Activated naive CD4-positive, alpha-beta T cell treated with anti-CD3 and anti-CD28 coated beads for 36 hours (primary cell): ENCODE data around the gene APOB. TPM values are rescaled to one million over a fixed set of nuclear protein-coding genes. Genes with fewer than 3 reads are reported as not detected.

Experiments used
- CTCF ChIA-PET: fragments of 350-600 bp; sonication (Branson Sonifier 250); formaldehyde crosslinking; loops from one replicate; lab custom pipeline; 2021; ENCODE audit warnings: antibody characterized with exemption; lab: Charles Lee
- DNase-seq: peaks from one replicate; pipeline ENCODE4 v3.0.0-alpha.2; 2020
- H3K27ac Mint-ChIP-seq: one replicate; pipeline ENCODE4 v1.8.0; 2021; ENCODE audit warnings: mild to moderate bottlenecking, mixed read lengths
- H3K27me3 Mint-ChIP-seq: one replicate; pipeline ENCODE4 v1.8.0; 2021; ENCODE audit warnings: low read depth, mixed read lengths
- H3K36me3 Mint-ChIP-seq: one replicate; pipeline ENCODE4 v1.8.0; 2021; ENCODE audit warnings: low read depth, mixed read lengths
- H3K4me1 Mint-ChIP-seq: one replicate; pipeline ENCODE4 v1.8.0; 2021; ENCODE audit warnings: low read depth, mixed read lengths
- H3K4me3 Mint-ChIP-seq: one replicate; pipeline ENCODE4 v1.8.0; 2021; ENCODE audit warnings: mild to moderate bottlenecking, moderate library complexity, mixed read lengths
- H3K9me3 Mint-ChIP-seq: one replicate; pipeline ENCODE4 v1.8.0; 2021; ENCODE audit warnings: mixed read lengths
- intact Hi-C: fragments of 100-400 bp; cut with micrococcal nuclease; formaldehyde crosslinking; loops from one replicate; pipeline ENCODE4 v1.15.1; 2023
- total RNA-seq, 2 experiments: library from RNA; stranded (reverse); gene quantifications; one replicate each; pipeline ENCODE4 v1.2.3, GENCODE V29; 2021

The APOB gene
- total RNA-seq: not detected

- CTCF ChIA-PET: interaction anchor here (0.6 to 1.9 kb wide), 4 partner anchors 73 to 410 kb away, joined by 3 to 13 read pairs (median 5); no protein-coding TSS in a partner anchor
- no peak for DNase-seq
- intact Hi-C loops: loop anchor here (1.0 to 10.0 kb wide), 3 partner anchors 74 to 379 kb away; partner anchors contain the start of gene GDF7
Measured at GRCh38 chr2:21043744-21044532, at the start of gene APOB. Gene APOB (minus strand): TSS chr2:21044073. CDS start chr2:21043945, 128 bp downstream.

DNA sequence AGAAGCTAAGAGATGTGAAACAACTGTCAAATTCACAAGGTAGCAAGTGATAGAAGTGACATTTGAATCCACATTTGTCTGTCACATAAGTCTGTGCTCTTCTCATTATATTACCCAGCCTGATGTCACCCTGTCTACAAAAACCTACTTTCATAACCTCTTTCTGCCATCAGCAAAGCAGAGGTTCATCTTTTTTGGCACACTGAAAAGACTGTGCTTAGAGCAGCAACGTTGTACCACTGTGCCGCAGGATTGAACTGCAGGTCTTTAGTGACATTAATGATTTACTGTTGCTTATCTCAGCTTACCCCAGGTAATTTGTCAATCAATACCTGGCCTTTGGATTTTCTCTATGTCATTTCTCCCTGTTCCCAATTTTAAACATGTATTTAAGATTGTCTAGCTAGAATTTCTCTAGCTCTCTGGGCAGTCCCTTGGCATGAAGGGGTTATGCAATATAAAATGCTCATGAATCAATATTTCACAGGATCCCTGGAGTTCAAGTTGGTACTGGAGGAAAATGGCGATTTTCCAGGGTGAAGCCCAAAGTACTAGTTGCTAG is 48.5 kb upstream of the APOB start:
- no peaks in the 10 kb centered on the region for H3K36me3 Mint-ChIP-seq
- CTCF ChIA-PET: interaction anchor here (0.9 kb wide), 1 partner anchor 9 kb away, joined by 3 read pairs; no protein-coding TSS in a partner anchor
- H3K4me3 Mint-ChIP-seq: no peak overlapping the region
- DNase-seq: no peak
- no peaks in the 10 kb centered on the region for H3K4me1 Mint-ChIP-seq
- H3K27ac Mint-ChIP-seq: no peak overlapping the region
- intact Hi-C loops: no loop called here
- no peaks in the 10 kb centered on the region for H3K9me3 Mint-ChIP-seq
- peaks cover 2% of the 10 kb centered on the region for H3K27me3 Mint-ChIP-seq

More at GRCh38 chr2:21043744-21044532, at the start of gene APOB:
- no peaks in the 10 kb centered on the region for H3K36me3 Mint-ChIP-seq
- peaks cover 21% of the 10 kb centered on the region for H3K27me3 Mint-ChIP-seq
- H3K4me1 Mint-ChIP-seq: peaks cover 4% of the 10 kb centered on the region
- no peak within 1 kb of the TSS for H3K4me3 Mint-ChIP-seq
- no peak within 1 kb of the TSS for H3K27ac Mint-ChIP-seq
- no peaks in the 10 kb centered on the region for H3K9me3 Mint-ChIP-seq

DNA sequence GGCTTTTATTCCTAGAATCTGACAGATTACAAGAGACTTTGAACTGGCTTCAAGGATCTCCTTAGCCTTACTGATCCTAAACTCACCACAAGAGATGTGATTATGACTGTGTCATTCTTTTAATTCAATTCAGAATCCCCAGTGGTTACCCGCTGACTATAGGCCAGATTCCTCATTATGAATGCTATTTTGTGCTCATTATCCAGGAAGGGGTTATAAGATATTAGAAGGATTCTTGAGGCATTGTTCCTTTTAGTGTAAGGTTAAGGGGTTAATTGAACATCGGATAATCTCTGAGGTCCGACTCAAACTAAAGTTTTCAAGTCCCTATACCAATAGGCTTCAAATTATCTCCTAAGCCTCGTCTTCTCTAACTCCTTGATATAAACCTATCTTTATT is 40.5 kb upstream of the APOB start:
- Mint-ChIP-seq H3K27me3 (no peaks in the 10 kb centered on the region), H3K9me3 (peaks cover 5% of the 10 kb centered on the region), H3K4me1 (no peaks in the 10 kb centered on the region), H3K36me3 (no peaks in the 10 kb centered on the region), H3K27ac (no peak overlapping the region), H3K4me3 (no peak overlapping the region)
- DNase-seq: no peak
- intact Hi-C loops: no loop called here
- CTCF ChIA-PET: no interaction called here

- DNase-seq: no peak
- Mint-ChIP-seq H3K27me3 (no peaks in the 10 kb centered on the region), H3K36me3 (no peaks in the 10 kb centered on the region), H3K4me3 (no peak overlapping the region), H3K27ac (no peak overlapping the region), H3K9me3 (peaks cover 5% of the 10 kb centered on the region), H3K4me1 (no peaks in the 10 kb centered on the region)
- intact Hi-C loops: no loop called here
- CTCF ChIA-PET: interaction anchor here (0.7 kb wide), 1 partner anchor 9 kb away, joined by 3 read pairs; no protein-coding TSS in a partner anchor
Measured at GRCh38 chr2:21083482-21083881, 39.6 kb upstream of the APOB start.

- H3K36me3 Mint-ChIP-seq: no peaks in the 10 kb centered on the region
- CTCF ChIA-PET: no interaction called here
- intact Hi-C loops: no loop called here
Measured at GRCh38 chr2:21078296-21078695, 34.4 kb upstream of the APOB start.

GRCh38 chr2:21072477-21073242 is 28.8 kb upstream of the APOB start:
- Mint-ChIP-seq H3K27ac (no peak overlapping the region), H3K4me3 (no peak overlapping the region), H3K4me1 (no peaks in the 10 kb centered on the region), H3K9me3 (no peaks in the 10 kb centered on the region), H3K27me3 (peaks cover 13% of the 10 kb centered on the region), H3K36me3 (no peaks in the 10 kb centered on the region)
- DNase-seq: no peak
- intact Hi-C loops: no loop called here
- CTCF ChIA-PET: no interaction called here

More at GRCh38 chr2:21078296-21078695, 34.4 kb upstream of the APOB start:
- Mint-ChIP-seq H3K9me3 (peaks cover 8% of the 10 kb centered on the region), H3K27ac (no peak overlapping the region), H3K4me1 (no peaks in the 10 kb centered on the region), H3K4me3 (no peak overlapping the region), H3K27me3 (peaks cover 3% of the 10 kb centered on the region)
- DNase-seq: no peak

- H3K36me3 Mint-ChIP-seq: no peaks in the 10 kb centered on the region
- no peak overlapping the region for H3K4me3 Mint-ChIP-seq
- intact Hi-C loops: no loop called here
- no peaks in the 10 kb centered on the region for H3K9me3 Mint-ChIP-seq
- no peaks in the 10 kb centered on the region for H3K4me1 Mint-ChIP-seq
- DNase-seq: no peak
- H3K27ac Mint-ChIP-seq: no peak overlapping the region
- H3K27me3 Mint-ChIP-seq: peaks cover 16% of the 10 kb centered on the region
- CTCF ChIA-PET: no interaction called here
Measured at GRCh38 chr2:21070341-21071257, 26.7 kb upstream of the APOB start.

DNA sequence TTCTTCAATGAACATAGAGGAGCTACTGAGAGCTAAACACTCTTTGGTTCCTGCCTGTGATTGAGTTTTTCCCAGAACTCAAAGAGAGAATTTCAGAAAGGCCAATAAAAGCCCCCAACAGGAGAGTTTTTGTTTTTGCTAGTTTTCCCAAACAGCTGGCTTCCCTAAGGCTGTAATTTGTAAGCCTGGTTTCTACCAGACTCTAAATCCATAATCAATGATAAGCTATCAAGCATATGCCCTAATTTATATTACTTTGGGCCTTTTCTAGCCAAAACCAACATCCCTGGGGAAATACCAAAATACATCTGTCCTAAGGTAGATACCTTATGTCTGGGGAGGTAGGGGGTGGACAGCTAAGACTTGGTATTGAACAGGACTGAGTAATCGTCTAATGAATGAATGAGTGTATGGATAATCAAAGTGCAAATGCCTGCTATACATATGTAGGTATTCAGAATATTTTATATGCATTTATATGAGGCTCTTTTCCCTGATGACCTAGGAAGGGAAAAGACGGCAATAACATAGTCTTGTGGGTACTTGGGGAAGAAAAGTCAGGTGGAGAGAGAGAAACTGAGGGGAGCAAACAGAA is 26.0 kb upstream of the APOB start:
- CTCF ChIA-PET: interaction anchor here (0.8 kb wide), 1 partner anchor 21 kb away, joined by 3 read pairs; no protein-coding TSS in a partner anchor
- no peak for DNase-seq
- Mint-ChIP-seq H3K9me3 (no peaks in the 10 kb centered on the region), H3K27me3 (peaks cover 16% of the 10 kb centered on the region), H3K4me3 (no peak overlapping the region), H3K4me1 (no peaks in the 10 kb centered on the region), H3K36me3 (no peaks in the 10 kb centered on the region), H3K27ac (no peak overlapping the region)
- intact Hi-C loops: no loop called here

DNA sequence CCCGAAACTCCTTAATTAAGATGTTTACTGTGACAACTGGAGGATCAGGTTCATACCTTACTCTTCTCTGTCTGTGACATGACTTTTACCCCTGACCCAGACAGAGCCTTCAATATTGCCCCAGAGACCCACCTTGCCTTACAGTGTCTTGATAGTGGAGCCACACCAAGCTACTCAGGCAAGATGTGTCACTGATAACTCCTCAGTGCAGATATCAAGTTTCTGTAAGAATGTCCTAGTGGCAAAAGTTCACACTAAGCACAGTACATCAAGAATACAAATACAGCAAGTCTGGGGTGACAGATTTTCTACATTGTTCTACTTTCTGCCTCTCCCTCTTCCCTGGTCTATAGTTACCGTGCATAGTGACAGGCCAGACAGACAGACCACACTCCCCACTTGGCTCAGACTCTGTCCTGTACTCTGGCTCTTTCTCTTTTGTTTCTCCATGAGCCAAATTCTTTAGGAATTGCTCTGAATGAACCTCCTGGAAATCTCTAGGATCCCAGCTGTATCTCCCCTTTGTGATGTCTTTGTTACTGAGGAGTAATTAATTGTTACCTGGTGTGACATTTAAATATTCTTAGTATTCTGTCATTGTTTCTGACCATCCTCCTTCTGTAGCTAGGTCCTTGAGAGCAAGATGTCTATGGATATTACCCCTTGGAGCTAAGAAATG is 24.1 kb upstream of the APOB start:
- DNase-seq: no peak
- Mint-ChIP-seq H3K36me3 (no peaks in the 10 kb centered on the region), H3K4me3 (no peak overlapping the region), H3K4me1 (no peaks in the 10 kb centered on the region), H3K27ac (no peak overlapping the region), H3K9me3 (no peaks in the 10 kb centered on the region), H3K27me3 (peaks cover 16% of the 10 kb centered on the region)
- intact Hi-C loops: no loop called here
- CTCF ChIA-PET: interaction anchor here (0.6 kb wide), 1 partner anchor 518 kb away, joined by 3 read pairs; no protein-coding TSS in a partner anchor

DNA sequence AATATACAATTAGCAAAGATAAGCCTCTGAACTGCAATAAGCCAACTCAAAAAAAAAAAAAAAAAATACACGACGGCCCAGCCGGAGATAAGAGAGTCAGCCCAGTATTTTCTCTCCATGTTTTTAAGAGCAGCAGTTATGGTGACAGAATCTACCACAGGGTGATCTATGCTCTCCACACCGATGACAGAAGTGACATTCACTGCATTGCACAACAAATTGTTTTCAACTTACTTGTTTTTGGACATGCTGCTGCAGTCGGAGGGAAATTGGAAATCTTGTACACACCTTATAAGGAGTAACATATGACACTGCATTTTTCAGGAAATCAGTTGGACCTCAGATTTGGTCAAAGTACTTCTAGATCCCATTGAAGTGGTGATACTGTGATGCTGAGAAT is 23.3 kb upstream of the APOB start:
- no peak for DNase-seq
- no peak overlapping the region for H3K27ac Mint-ChIP-seq
- H3K27me3 Mint-ChIP-seq: peaks cover 16% of the 10 kb centered on the region
- CTCF ChIA-PET: interaction anchor here (0.7 kb wide), 1 partner anchor 484 kb away, joined by 6 read pairs; no protein-coding TSS in a partner anchor
- H3K36me3 Mint-ChIP-seq: no peaks in the 10 kb centered on the region
- intact Hi-C loops: no loop called here
- no peaks in the 10 kb centered on the region for H3K4me1 Mint-ChIP-seq
- H3K4me3 Mint-ChIP-seq: no peak overlapping the region
- no peaks in the 10 kb centered on the region for H3K9me3 Mint-ChIP-seq
